ENCODE results near the gene INTS11. TPM values are rescaled to one million over a fixed set of nuclear protein-coding genes. Genes with fewer than 3 reads are reported as not detected.

INTS11 gene
- total RNA-seq, 1 donor from 2014 or later = 84.8 TPM

- Mint-ChIP-seq H3K4me1 (ENCODE audit: low read depth, unreplicated experiment) (peaks cover 35% of the 10 kb centered on the region), H3K4me3 (ENCODE audit: unreplicated experiment) (peak overlapping the region; percentile 93), H3K36me3 (ENCODE audit: low read depth, unreplicated experiment) (peaks cover 7% of the 10 kb centered on the region), H3K27me3 (ENCODE audit: low read depth, unreplicated experiment) (no peaks in the 10 kb centered on the region), H3K27ac (ENCODE audit: unreplicated experiment) (peak overlapping the region; percentile 93), H3K9me3 (ENCODE audit: unreplicated experiment) (no peaks in the 10 kb centered on the region)
- H3K27me3 ChIP-seq (ENCODE audit: insufficient read depth, low read length) = no peaks in the 10 kb centered on the region
- H3K36me3 ChIP-seq (ENCODE audit: insufficient read depth, low read length) = no peaks in the 10 kb centered on the region
- peak overlapping the region; percentile 99 for H3K4me2 ChIP-seq (ENCODE audit: low read length)
- DNase-seq (ENCODE audit: low read depth) = no peak
- peaks cover 55% of the 10 kb centered on the region for H3K79me2 ChIP-seq (ENCODE audit: insufficient read depth, low read length)
- H3K4me3 ChIP-seq (ENCODE audit: insufficient read depth, low read depth, low read length) = peak overlapping the region; percentile 88
- H4K20me1 ChIP-seq (ENCODE audit: insufficient read depth, low read length) = peaks cover 44% of the 10 kb centered on the region
- H3K9ac ChIP-seq (ENCODE audit: low read length) = peak overlapping the region; percentile 99
- peaks cover 40% of the 10 kb centered on the region for H3K4me1 ChIP-seq (ENCODE audit: insufficient read depth, low read length)
- H2AFZ ChIP-seq (ENCODE audit: low read depth, low read length) = peak overlapping the region; percentile 44
- H3K27ac ChIP-seq (ENCODE audit: low read depth, low read length) = peak overlapping the region; percentile 90
- TF ChIP-seq CTCF (IDR thresholded peaks at IDR 0.05; ENCODE audit: insufficient read depth, low read depth, low read length) = no peak
- TF ChIP-seq EZH2 (IDR thresholded peaks at IDR 0.05; ENCODE audit: insufficient read depth, low read length) = no peak
- no peak for FAIRE-seq
- H3K9me3 ChIP-seq (ENCODE audit: insufficient read depth, low read depth, low read length) = no peaks in the 10 kb centered on the region
Measured at GRCh38 chr1:1273209-1273511, 51.3 kb downstream of the INTS11 start.

- Histone ChIP-seq H3K9me3 (ENCODE audit: insufficient read depth, low read depth, low read length) (no peaks in the 10 kb centered on the region), H3K36me3 (ENCODE audit: insufficient read depth, low read length) (no peaks in the 10 kb centered on the region), H3K9ac (ENCODE audit: low read length) (peak overlapping the region; percentile 99), H4K20me1 (ENCODE audit: insufficient read depth, low read length) (peaks cover 47% of the 10 kb centered on the region), H3K79me2 (ENCODE audit: insufficient read depth, low read length) (peaks cover 61% of the 10 kb centered on the region), H2AFZ (ENCODE audit: low read depth, low read length) (no peak overlapping the region), H3K27me3 (ENCODE audit: insufficient read depth, low read length) (no peaks in the 10 kb centered on the region), H3K4me3 (ENCODE audit: insufficient read depth, low read depth, low read length) (peak overlapping the region; percentile 88), H3K4me2 (ENCODE audit: low read length) (peak overlapping the region; percentile 99), H3K4me1 (ENCODE audit: insufficient read depth, low read length) (peaks cover 40% of the 10 kb centered on the region), H3K27ac (ENCODE audit: low read depth, low read length) (peak overlapping the region; percentile 90)
- FAIRE-seq = no peak
- DNase-seq (ENCODE audit: low read depth) = no peak
- H3K27me3 Mint-ChIP-seq (ENCODE audit: low read depth, unreplicated experiment) = no peaks in the 10 kb centered on the region
- H3K4me1 Mint-ChIP-seq (ENCODE audit: low read depth, unreplicated experiment) = peaks cover 35% of the 10 kb centered on the region
- H3K4me3 Mint-ChIP-seq (ENCODE audit: unreplicated experiment) = peak overlapping the region; percentile 93
- H3K27ac Mint-ChIP-seq (ENCODE audit: unreplicated experiment) = peak overlapping the region; percentile 93
- peaks cover 8% of the 10 kb centered on the region for H3K36me3 Mint-ChIP-seq (ENCODE audit: low read depth, unreplicated experiment)
- TF ChIP-seq CTCF (IDR thresholded peaks at IDR 0.05; ENCODE audit: insufficient read depth, low read depth, low read length) = no peak
- no peaks in the 10 kb centered on the region for H3K9me3 Mint-ChIP-seq (ENCODE audit: unreplicated experiment)
Measured at GRCh38 chr1:1272341-1273208, 51.9 kb downstream of the INTS11 start.

GRCh38 chr1:1270813-1271212 lies 53.6 kb downstream of the INTS11 start:
- no peaks in the 10 kb centered on the region for H3K27me3 Mint-ChIP-seq (ENCODE audit: low read depth, unreplicated experiment)
- peaks cover 40% of the 10 kb centered on the region for H3K4me1 ChIP-seq (ENCODE audit: insufficient read depth, low read length)
- TF ChIP-seq CTCF (IDR thresholded peaks at IDR 0.05; ENCODE audit: insufficient read depth, low read depth, low read length) = no peak
- no peak for TF ChIP-seq EZH2 (IDR thresholded peaks at IDR 0.05; ENCODE audit: insufficient read depth, low read length)
- peaks cover 11% of the 10 kb centered on the region for H3K36me3 Mint-ChIP-seq (ENCODE audit: low read depth, unreplicated experiment)
- DNase-seq (ENCODE audit: low read depth) (peak; percentile 57), FAIRE-seq (no peak)
- H3K4me3 Mint-ChIP-seq (ENCODE audit: unreplicated experiment) = peak overlapping the region; percentile 85
- H3K4me3 ChIP-seq (ENCODE audit: insufficient read depth, low read depth, low read length) = no peak overlapping the region
- H3K27ac ChIP-seq (ENCODE audit: low read depth, low read length) = peak overlapping the region; percentile 6
- H3K9ac ChIP-seq (ENCODE audit: low read length) = peak overlapping the region; percentile 44
- H2AFZ ChIP-seq (ENCODE audit: low read depth, low read length) = no peak overlapping the region
- H3K36me3 ChIP-seq (ENCODE audit: insufficient read depth, low read length) = no peaks in the 10 kb centered on the region
- peaks cover 52% of the 10 kb centered on the region for H4K20me1 ChIP-seq (ENCODE audit: insufficient read depth, low read length)
- H3K9me3 ChIP-seq (ENCODE audit: insufficient read depth, low read depth, low read length) = no peaks in the 10 kb centered on the region
- H3K27ac Mint-ChIP-seq (ENCODE audit: unreplicated experiment) = peak overlapping the region; percentile 37
- H3K27me3 ChIP-seq (ENCODE audit: insufficient read depth, low read length) = no peaks in the 10 kb centered on the region
- H3K4me1 Mint-ChIP-seq (ENCODE audit: low read depth, unreplicated experiment) = peaks cover 34% of the 10 kb centered on the region
- peak overlapping the region; percentile 55 for H3K4me2 ChIP-seq (ENCODE audit: low read length)
- no peaks in the 10 kb centered on the region for H3K9me3 Mint-ChIP-seq (ENCODE audit: unreplicated experiment)
- peaks cover 72% of the 10 kb centered on the region for H3K79me2 ChIP-seq (ENCODE audit: insufficient read depth, low read length)

All from astrocyte (in vitro differentiated cells and primary cell).